HT1080 (cell line): ENCODE data around the gene ZFYVE27. TPM values are rescaled to one million over a fixed set of nuclear protein-coding genes. Genes with fewer than 3 reads are reported as not detected.

Experiments
- DNase-seq: peaks from one replicate; pipeline ENCODE4 v3.0.0-alpha.2; 2015; ENCODE audit warnings: low read depth
- total RNA-seq: library from RNA; depleted of rRNA; stranded (reverse); fragments of >200 nt; shearing (Covaris generic); gene quantifications from 2 replicates; pipeline ENCODE4 v1.2.3, GENCODE V29; 2014

The ZFYVE27 gene
- total RNA-seq, 1 experiment from 2014 or later = 20.9 TPM

DNA sequence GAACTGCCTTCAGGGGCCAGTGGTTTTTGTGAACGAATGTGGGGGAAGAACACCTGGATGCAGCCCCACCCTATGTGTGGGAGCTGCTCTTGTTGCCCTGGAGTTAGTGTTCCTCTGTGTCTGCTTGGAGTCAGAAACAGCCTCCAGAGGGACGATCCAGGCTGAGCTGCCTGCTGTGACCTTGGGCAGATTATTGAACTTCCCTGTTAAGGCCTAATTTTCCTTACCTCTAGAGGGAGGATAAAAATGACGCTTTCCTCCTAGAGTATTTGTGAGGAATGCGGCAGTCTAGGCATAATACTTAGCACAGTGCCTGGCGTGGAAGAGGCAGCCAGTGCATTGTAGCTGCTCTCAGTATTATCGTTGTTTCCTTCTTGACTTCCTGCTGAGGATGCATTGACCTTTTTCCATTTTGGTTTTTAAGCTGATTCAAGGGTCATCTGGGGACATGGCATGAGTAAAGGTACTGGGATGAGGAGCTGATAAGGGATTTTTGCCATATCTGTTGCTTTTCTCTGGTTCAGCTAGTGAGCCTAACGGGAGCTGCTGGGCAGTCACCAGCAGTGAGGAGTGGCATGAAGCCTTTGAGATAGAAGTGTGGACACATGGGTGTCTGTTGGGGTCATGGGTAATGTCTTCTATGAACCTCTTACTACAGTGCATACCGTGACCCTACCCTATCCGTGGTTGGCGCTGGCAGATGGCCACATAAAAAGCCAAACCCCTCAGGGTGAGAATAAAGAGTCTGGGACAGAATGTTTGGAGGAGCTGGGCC, 6.4 kb downstream of the ZFYVE27 start:
- DNase-seq = no peak

DNA sequence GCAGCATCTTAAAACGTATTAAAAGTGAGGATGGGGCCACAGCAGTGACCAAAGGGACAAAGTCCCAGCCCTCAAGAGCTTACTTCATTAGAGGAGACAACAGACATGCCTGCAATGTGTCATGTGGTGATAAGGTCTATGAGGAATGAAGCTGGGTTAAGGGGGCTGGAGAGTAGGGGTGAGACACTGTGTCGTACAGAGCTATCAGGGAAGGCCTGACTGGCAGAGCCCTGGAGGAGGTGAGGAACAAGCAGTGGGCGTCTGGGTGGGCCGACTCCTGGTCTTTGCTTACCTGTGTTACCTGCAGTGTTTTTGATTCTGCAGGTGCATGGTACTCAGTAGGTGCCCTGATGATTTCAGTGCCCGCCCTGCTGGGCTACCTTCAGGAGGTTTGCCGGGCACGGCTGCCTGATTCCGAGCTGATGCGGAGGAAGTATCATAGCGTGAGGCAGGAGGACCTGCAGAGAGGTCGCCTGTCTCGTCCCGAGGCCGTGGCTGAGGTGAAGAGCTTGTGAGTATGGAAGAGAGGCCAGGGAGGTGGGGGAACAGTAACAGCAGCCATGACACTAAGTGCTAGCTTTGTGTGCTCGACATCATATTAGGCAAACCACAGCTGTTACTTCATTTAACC, 7.6 kb downstream of the ZFYVE27 start:
- no peak for DNase-seq

GRCh38 chr10:97747573-97747972, 10.6 kb downstream of the ZFYVE27 start:
- no peak for DNase-seq

- DNase-seq = no peak
Measured at GRCh38 chr10:97748116-97748515, 11.2 kb downstream of the ZFYVE27 start.

- DNase-seq = no peak
Measured at GRCh38 chr10:97752956-97753355, 16.0 kb downstream of the ZFYVE27 start.

GRCh38 chr10:97754726-97755125, 17.8 kb downstream of the ZFYVE27 start:
- DNase-seq = no peak

- DNase-seq = no peak
Measured at GRCh38 chr10:97755718-97756117, 18.8 kb downstream of the ZFYVE27 start.

- DNase-seq = no peak
Measured at GRCh38 chr10:97757471-97757870, 20.5 kb downstream of the ZFYVE27 start.

- peak; percentile 60 for DNase-seq
Measured at GRCh38 chr10:97759158-97759887, 22.4 kb downstream of the ZFYVE27 start.

GRCh38 chr10:97759946-97760345, 23.0 kb downstream of the ZFYVE27 start:
- DNase-seq = no peak

GRCh38 chr10:97760461-97761257, 23.7 kb downstream of the ZFYVE27 start:
- DNase-seq = no peak

DNA sequence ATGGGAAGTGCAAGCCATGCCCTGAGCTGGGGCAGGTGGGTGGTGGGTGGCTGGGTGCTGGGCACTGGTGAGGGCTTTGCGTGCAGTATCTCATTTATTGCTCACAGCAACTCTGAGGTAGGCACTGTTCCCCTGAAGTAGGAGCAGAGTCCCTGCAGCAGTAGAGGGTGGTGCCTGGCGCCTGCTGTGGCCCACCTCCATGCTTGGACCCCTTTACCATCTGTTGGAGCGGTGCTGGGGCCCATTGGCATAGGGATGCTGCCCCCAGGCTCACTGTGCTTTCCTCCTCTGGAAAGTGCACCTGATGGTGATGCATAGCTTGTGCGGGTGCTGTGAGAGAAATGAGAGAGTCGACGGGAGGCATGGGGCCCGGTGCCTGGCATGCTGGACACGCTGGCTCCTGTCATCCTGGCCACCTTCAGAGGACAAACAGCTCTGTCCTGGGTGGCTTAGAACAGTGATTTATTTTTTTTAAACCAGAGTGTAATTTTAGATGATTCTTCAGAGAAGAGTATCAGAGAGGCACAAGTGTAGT, 24.5 kb downstream of the ZFYVE27 start:
- DNase-seq = no peak

- no peak for DNase-seq
Measured at GRCh38 chr10:97762056-97762455, 25.1 kb downstream of the ZFYVE27 start.

GRCh38 chr10:97762816-97763215, 25.9 kb downstream of the ZFYVE27 start:
- DNase-seq = no peak

GRCh38 chr10:97763411-97763810, 26.5 kb downstream of the ZFYVE27 start:
- no peak for DNase-seq

DNA sequence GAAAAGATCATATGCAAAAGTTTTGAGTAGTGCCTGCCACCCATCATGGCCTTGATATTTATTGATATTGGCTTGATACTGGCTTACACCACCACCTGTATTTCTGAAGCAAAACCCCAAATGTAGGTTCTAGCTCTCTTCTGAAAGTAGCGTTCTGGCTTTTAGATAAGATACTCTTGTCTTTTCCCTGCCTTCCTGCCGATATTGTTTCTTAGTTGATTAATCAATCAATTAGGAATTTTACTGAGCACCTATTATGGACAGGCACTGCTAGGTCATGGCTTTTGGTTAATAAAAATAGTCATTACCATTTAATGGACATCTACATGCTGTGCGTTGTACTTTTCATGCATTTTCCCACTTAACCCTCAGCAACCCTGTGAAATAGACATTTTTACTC, 27.0 kb downstream of the ZFYVE27 start:
- DNase-seq = no peak

- no peak for DNase-seq
Measured at GRCh38 chr10:97764519-97764931, 27.6 kb downstream of the ZFYVE27 start.

DNA sequence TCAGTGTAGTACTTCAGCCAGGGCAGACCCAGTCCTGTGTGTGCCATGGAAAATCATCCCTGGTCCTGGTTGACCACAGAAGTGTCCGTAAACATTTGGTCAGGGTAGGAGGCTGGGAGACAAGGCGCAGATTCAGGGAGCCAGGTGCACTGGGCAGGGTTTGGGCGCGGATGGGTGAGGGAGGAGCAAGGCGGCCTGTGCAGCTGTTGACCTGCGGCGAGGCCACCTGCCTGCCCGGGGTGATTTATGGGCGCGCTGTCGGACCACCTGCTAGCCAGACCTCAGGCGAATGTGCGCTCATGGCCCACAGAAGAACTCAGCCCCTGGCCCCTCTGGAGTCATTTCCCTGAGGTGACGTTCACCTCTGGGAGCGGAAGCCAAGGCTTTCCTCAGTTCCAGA, 28.3 kb downstream of the ZFYVE27 start:
- no peak for DNase-seq

GRCh38 chr10:97766106-97766810, 29.3 kb downstream of the ZFYVE27 start:
- no peak for DNase-seq
